DMS53 treated with DMSO at 0.1 percent for 48 hours (cell line): ENCODE results near the gene ZNF213.

ENCODE experiments used
- DNase-seq: peaks from one replicate; lab custom pipeline; 2025; ENCODE audit not compliant: unreplicated experiment; lab: John Stamatoyannopoulos, UW

Gene ZNF213

GRCh38 chr16:3101018-3101840 lies 33.6 kb upstream of the ZNF213 start:
- peak; percentile 19 for DNase-seq

- DNase-seq = no peak
Measured at GRCh38 chr16:3101841-3102470, 32.9 kb upstream of the ZNF213 start.

- peak; percentile 68 for DNase-seq
Measured at GRCh38 chr16:3106205-3106928, 28.5 kb upstream of the ZNF213 start.

GRCh38 chr16:3112058-3112880 lies 22.6 kb upstream of the ZNF213 start, which contains the start of gene ZNF205:
ZNF205 (plus strand) TSS chr16:3112586; CDS start chr16:3113431, 845 bp downstream.
- DNase-seq = peak; percentile 41

- DNase-seq = no peak
Measured at GRCh38 chr16:3112881-3113574, 21.8 kb upstream of the ZNF213 start.

GRCh38 chr16:3113765-3114479 lies 20.9 kb upstream of the ZNF213 start:
- no peak for DNase-seq

- no peak for DNase-seq
Measured at GRCh38 chr16:3115003-3115402, 19.8 kb upstream of the ZNF213 start.

GRCh38 chr16:3115561-3115960 lies 19.3 kb upstream of the ZNF213 start:
- DNase-seq = no peak

GRCh38 chr16:3118204-3118790 lies 16.5 kb upstream of the ZNF213 start:
- DNase-seq = no peak

- DNase-seq = no peak
Measured at GRCh38 chr16:3118846-3119245, 16.0 kb upstream of the ZNF213 start.

GRCh38 chr16:3119286-3119685 lies 15.5 kb upstream of the ZNF213 start:
- DNase-seq = no peak

- no peak for DNase-seq
Measured at GRCh38 chr16:3119701-3120408, 15.0 kb upstream of the ZNF213 start.

GRCh38 chr16:3120435-3120834 lies 14.4 kb upstream of the ZNF213 start:
- no peak for DNase-seq

GRCh38 chr16:3121851-3122467 lies 12.9 kb upstream of the ZNF213 start:
- no peak for DNase-seq

- no peak for DNase-seq
Measured at GRCh38 chr16:3122926-3123570, 11.8 kb upstream of the ZNF213 start.

GRCh38 chr16:3123986-3124886 lies 10.6 kb upstream of the ZNF213 start:
- DNase-seq = peak; percentile 81

GRCh38 chr16:3127745-3128144 lies 7.1 kb upstream of the ZNF213 start:
- no peak for DNase-seq
